ENCODE data around the gene SLC35A4.

The SLC35A4 gene, protein sequence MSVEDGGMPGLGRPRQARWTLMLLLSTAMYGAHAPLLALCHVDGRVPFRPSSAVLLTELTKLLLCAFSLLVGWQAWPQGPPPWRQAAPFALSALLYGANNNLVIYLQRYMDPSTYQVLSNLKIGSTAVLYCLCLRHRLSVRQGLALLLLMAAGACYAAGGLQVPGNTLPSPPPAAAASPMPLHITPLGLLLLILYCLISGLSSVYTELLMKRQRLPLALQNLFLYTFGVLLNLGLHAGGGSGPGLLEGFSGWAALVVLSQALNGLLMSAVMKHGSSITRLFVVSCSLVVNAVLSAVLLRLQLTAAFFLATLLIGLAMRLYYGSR

DNA sequence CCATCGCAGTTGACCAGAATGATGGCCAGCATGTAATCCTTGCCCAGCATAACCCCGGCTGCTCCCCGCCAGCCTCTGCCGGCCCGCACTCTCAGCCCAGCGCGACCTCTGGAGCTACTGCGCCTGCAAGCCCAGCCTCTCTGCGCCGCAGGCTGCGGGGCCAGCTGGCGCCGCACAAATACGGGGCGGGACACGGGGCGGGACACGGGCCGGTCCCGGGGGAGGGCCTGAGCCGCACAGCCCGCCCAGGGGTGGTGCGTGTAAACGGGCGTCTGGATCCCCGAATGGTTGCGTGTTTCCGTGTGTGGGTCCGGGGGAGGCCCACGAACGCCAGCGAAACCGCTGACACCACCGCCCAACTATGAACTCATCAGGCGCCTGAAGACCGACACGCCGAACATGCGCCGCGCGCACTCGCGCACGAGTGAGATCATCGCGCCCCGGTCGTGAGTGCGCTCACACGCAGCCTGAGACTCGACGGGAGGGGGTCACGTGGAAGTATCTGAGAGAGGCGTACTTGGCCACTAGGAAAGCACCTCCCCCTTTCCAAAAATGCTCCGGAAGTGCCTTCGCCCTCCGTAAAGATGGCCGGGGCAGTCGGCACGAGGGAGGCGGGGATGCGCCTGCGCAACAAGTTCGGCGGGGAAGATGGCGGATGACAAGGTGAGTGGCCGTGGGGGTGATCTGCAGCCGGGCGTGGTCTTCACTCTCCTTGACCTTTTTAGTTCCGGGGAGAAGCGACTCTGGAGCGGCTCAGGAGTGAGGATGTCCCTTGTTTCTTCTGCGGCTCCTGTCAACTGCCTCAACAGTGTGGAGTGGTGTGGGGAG lies at the start of gene SLC35A4, which contains the start of gene APBB3:
SLC35A4 (plus strand) TSS at position 633 of the 828 bp plus-strand sequence. CDS start 2,342 bp downstream, outside the sequence.
APBB3 (minus strand) TSS at position 403 of the 828 bp plus-strand sequence; CDS start at position 50, 353 bp downstream.
- peak; percentile 95 for DNase-seq

GRCh38 chr5:140524003-140524402 lies 40.6 kb upstream of the SLC35A4 start:
- no peak for DNase-seq

DNA sequence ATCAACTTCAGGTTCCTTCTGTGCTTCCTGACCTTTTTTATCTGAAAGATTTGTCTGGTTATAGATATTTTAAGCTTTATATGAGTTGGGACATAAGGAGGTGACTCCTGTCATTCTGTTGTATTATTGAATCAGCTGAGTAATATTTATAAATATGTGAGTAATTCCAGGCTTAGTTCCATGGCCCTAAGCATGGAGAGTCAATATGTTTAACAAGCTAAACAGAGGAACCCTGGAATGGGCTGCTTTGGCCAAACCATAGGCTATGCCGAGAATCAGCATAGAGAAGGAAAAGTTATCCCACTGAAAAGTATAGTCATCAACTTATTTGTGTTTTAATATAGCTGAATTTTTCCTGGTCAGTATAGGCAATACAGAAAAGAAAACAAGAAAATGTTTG lies 24.4 kb upstream of the SLC35A4 start:
- no peak for DNase-seq

DNA sequence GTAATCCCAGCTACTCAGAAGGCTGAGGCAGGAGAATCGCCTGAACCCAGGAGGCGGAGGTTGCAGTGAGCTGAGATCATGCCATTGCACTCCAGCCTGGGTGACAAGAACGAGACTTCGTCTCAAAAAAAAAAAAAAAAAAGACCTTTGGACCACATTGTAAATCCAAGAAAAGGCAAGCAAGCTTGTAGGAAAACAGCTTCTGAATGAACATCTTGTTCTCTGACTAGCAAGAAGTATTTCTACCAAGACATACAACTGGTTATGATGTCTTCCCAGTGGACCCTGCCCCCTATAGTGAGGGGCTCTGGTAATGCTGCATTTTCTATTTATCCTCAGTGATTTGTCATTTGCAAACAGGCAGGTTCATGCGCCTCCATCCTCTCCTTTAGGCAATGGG lies 21.7 kb upstream of the SLC35A4 start:
- DNase-seq: no peak

DNA sequence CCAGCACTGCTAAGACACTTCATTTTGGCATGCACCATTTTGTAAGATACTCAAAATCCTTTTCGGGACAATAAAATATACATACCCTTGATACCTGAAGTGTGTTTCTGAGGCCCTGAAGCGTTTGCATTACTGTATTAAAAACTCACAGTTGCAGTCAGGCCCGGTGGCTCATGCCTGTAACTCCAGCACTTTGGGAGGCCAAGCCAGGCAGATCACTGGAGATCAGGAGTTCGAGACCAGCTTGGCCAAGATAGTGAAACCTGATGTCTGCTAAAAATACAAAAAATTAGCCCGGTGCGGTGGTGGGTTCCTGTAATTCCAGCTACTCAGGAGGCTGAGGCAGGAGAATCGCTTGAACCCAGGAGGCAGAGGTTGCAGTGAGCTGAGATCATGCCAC lies 19.6 kb upstream of the SLC35A4 start:
- no peak for DNase-seq

GRCh38 chr5:140545606-140546005 lies 19.0 kb upstream of the SLC35A4 start:
- DNase-seq: no peak

DNA sequence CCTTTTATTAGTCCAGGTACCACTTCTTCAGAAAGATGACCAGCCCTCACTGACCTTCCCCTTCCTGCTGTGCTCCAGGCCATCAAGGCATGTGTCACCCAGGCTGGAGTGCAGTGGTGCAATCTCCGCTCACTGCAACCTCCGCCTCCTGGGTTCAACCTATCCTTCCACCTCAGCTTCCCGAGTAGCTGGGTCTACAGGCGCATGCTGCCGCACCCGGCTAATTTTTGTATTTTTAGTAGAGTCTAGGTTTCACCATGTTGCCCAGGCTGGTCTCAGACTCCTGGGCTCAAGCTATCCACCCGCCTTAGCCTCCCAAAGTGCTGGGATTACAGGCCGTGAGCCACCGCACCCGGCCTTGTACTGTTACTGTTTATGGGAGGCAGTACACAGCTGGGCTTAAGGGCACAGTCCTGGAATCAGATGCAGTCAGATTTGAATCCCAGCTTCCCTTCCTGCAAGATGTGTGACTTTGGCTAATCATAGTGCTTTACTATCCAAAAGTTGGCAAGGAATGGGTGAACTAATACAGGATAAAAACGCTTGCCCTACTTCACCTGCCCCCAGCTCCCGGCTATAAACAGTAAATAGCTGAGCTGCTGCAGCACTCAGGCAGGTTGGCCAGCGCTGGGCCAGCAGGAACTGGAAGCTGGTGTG lies 17.6 kb upstream of the SLC35A4 start:
- DNase-seq: no peak

- no peak for DNase-seq
These were observed 16.9 kb upstream of the SLC35A4 start, which contains the start of gene EIF4EBP3 for GRCh38 chr5:140547508-140548299. Gene EIF4EBP3, plus strand, starts transcription at chr5:140547662. Its CDS starts 76 bp downstream, at chr5:140547738.

GRCh38 chr5:140548300-140548688 lies 16.3 kb upstream of the SLC35A4 start:
- DNase-seq: no peak

- no peak for DNase-seq
These were observed 15.8 kb upstream of the SLC35A4 start for GRCh38 chr5:140548791-140549190.

GRCh38 chr5:140549237-140550144 lies 15.1 kb upstream of the SLC35A4 start:
- no peak for DNase-seq

GRCh38 chr5:140550147-140551079 lies 14.2 kb upstream of the SLC35A4 start:
- DNase-seq: no peak

- no peak for DNase-seq
These were observed 12.8 kb upstream of the SLC35A4 start for GRCh38 chr5:140551872-140552271.

- no peak for DNase-seq
These were observed 11.0 kb upstream of the SLC35A4 start for GRCh38 chr5:140553657-140554056.

GRCh38 chr5:140554454-140554853 lies 10.2 kb upstream of the SLC35A4 start:
- no peak for DNase-seq

DNA sequence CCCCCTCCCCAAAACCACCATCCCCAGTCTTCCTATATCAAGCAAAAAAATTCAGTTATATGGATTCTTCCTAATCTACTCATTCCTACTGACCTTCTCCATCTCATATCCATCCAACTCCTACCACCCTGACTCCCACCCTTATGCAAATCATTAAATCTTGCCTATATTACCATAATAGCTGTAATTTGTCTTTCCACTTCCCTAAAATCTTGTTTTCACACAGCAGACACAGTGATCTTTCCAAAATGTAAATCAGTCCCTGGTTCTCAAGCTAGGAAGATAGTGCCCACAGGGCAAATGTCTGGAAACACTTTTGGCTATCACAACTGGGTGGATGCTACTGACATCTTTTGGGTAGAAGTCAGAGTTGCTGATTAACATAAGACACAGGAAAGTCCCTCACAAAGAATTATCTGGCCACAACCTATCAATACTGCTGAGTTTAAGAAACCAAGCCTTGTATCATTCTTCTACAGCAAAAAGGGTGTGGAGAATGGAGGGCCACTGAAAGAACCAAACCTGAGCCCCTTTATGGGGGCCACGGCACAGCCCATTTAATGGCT lies 8.8 kb upstream of the SLC35A4 start:
- DNase-seq: no peak

DNA sequence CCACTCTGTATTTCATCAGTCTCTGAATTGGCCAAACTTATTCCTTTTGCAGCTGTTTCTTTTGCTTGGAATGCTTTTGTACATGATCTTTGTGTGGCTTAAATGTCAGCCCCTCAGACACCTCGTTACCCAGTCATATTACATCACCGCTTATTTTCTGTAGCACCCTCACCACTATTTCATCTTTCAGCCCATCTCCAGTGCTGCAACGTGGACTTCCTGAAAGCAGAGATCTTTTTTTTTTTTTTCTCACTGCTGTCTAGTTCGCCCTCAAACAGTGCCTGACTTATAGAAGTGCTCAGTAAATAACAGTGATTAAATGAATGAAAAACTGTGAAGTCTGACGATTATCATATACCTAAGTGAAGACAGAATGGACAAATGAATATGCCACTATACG lies 8.2 kb upstream of the SLC35A4 start:
- DNase-seq: no peak

- no peak for DNase-seq
These were observed 7.4 kb upstream of the SLC35A4 start, which contains the start of gene SRA1 for GRCh38 chr5:140557136-140557805. Gene SRA1, minus strand, starts transcription at chr5:140557473. Its CDS starts 21 bp downstream, at chr5:140557452.

- DNase-seq: no peak
These were observed 6.7 kb upstream of the SLC35A4 start for GRCh38 chr5:140557965-140558364.

Data from cortex of kidney (tissue), 1 donor.